GM12874 (cell line): ENCODE data around the gene TFR2.
A peak's percentile ranks its signal among the peaks of the same experiment; 100 is the strongest.

ENCODE experiments used
- TF ChIP-seq, protein P1 (sequence below): IDR thresholded peaks from 2 replicates; pipeline ENCODE4 v1.5.1; 2011; ENCODE audit warnings: low read depth, mild to moderate bottlenecking, control low read depth, low read length, moderate library complexity; ENCODE audit not compliant: insufficient read depth

Gene TFR2

DNA sequence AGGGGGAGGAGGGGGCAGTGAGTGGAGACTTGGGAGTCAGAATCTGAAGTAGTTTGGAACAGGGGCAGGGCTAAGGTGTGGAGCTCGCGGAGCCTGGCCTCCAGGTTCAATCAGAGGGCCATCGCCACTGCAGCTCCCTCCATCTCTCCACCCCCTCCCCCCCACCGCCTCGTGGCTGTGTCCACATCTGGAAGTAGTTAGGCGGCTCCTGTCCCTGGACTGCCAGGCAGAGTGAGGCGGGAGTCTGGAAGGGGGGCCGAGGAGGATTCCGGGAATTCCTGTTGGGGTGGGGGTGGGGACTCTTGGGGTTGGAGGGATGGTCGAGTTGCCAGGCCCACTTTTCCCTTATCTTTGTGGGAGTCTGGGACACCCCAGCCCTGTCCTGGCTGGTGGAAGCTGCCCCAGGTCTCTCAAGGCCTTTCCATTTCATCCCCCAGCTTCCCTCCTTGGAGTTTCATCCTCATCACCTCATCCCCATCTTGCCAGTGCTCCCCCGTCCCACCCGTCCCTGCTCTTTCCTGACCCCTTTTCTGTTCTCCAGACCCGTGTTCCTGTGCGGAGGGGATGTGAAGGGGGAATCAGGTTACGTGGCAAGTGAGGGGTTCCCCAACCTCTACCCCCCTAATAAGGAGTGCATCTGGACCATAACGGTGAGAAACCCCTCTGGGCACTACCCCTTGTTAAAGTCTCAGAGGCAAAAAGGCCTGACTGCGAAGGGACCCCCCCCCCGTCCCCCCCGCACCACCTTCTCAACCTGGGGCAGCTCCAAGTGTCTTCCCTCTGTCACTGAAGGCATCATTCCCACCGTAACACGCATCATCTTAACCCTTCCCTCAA lies 38.2 kb downstream of the TFR2 start:
- TF ChIP-seq, protein P1, sequence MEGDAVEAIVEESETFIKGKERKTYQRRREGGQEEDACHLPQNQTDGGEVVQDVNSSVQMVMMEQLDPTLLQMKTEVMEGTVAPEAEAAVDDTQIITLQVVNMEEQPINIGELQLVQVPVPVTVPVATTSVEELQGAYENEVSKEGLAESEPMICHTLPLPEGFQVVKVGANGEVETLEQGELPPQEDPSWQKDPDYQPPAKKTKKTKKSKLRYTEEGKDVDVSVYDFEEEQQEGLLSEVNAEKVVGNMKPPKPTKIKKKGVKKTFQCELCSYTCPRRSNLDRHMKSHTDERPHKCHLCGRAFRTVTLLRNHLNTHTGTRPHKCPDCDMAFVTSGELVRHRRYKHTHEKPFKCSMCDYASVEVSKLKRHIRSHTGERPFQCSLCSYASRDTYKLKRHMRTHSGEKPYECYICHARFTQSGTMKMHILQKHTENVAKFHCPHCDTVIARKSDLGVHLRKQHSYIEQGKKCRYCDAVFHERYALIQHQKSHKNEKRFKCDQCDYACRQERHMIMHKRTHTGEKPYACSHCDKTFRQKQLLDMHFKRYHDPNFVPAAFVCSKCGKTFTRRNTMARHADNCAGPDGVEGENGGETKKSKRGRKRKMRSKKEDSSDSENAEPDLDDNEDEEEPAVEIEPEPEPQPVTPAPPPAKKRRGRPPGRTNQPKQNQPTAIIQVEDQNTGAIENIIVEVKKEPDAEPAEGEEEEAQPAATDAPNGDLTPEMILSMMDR, result no peak

DNA sequence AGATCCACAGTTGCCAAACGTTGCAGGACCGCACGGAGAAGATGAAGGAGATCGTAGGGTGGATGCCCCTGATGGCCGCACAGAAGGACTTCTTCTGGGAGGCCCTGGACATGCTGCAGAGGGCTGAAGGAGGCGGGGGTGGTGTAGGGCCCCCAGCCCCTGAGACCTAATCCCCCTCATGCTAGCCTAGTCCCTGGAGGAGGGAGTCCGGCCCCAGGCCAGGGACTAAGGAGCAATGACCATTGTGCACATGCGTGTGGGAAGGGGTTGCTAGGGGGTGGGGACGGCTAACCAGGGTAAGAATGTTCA lies 40.7 kb downstream of the TFR2 start:
- TF ChIP-seq, protein P1, result no peak

DNA sequence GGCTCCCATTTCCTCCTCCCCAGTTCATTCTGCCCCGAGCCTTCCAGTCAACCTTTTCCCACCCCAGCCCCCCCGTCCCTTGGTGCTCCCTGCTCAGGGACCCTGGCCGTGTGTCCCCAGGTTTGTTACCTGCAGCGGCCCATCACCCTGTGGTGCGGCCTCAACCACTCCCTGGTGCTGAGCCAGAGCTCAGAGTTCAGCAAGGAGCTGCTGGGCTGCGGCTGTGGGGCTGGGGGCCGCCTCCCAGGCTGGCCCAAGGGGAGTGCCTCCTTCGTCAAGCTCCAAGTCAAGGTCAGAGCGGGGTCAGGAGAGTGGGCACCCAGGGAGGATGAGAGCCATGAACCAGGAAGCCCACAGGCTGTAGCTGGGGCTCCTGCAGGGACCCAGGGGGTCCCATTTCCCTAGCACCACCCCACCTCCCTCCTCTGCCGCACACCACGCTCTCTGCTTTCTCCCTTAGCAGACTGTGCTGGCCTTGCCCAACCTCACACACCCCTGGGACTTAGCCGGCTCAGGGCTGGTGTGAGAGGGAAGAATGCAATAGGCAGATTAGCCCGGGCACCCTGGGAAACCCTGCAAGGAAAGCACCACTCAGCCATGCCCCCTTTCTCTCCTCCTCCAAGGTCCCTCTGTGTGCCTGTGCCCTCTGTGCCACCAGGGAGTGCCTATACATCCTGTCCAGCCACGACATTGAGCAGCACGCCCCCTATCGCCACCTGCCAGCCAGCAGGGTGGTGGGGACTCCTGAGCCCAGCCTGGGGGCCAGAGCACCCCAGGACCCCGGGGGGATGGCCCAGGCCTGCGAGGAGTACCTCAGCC lies 41.2 kb downstream of the TFR2 start:
- TF ChIP-seq, protein P1, result peak; percentile 16; the same call in 1 of the 2 replicates

DNA sequence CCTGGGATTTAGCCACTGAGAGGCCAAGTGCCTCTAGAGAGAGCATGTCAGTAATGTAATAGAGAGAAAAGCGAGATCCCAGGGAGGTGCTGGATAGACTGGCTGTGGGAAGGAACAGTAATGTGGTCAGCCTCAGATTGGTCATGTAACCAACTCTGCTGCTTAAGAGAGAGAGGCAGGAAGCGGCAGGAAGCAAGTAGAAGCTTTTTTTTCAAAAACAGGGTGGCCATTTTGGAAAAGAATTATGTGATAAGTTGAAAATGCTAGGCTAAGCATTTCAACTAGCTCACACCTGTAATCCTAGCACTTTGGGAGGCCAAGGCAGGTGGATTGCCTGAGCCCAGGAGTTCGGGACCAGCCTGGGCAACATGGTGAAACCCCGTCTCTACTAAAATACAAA lies 42.9 kb downstream of the TFR2 start:
- TF ChIP-seq, protein P1, result no peak

DNA sequence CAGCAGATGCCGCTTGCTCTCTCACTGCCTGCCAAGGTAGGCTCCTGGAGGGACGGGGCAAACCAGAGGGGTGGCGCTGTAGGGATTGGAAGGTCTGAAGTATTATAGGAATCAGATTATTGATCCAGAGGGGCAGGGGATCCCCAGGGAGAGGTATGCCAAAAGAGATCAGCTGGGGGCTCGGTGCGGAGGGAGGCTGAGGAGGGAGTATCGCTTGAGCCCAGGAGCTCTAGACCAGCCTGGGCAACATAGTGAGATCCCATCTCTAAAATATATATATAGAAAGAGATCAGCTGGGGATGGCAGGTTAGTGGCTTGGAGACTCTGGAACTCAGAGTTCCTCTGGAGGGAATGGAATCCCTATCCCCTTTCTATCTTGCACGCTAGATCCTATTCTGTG lies 46.2 kb downstream of the TFR2 start:
- TF ChIP-seq, protein P1, result no peak

DNA sequence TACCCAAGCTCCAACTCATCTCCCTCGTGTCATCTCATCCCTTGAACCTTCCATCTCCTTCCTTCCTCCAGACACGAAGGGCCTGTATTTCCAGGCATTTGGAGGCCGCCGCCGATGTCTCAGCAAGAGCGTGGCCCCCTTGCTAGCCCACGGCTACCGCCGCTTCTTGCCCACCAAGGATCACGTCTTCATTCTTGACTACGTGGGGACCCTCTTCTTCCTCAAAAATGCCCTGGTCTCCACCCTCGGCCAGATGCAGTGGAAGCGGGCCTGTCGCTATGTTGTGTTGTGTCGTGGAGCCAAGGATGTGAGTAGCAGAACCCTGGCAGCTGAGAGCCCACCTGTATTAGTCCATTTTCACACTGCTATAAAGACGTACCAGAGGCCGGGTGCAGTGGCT lies 49.8 kb downstream of the TFR2 start:
- TF ChIP-seq, protein P1, result no peak

DNA sequence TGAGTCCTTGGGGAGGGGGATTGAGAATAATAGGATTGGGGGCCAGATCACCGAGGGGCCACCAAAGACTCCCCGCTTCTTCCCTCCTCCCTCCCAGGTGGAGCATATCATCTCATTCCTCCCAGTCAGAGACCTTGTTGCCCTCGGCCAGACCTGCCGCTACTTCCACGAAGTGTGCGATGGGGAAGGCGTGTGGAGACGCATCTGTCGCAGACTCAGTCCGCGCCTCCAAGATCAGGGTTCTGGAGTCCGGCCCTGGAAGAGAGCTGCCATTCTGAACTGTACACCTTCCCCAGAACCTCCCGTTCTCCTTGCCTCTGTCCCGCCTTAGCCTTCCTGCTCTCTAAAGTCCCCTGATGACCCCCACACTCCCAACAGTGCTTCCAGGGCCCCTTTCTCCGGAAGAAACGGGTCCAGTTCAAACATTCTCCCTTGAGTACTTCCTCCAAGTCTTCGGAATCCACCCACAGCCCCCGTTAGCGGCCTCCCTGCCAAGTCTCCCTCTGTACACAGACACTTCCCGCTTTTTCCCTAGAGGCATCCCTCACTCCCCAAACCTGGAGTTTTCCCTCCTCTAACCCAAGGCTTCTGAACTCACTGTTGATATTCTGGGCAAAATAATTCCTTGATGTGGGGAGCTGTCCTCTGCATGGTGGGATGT lies 51.1 kb downstream of the TFR2 start:
- TF ChIP-seq, protein P1, result no peak
